Smooth muscle cell (in vitro differentiated cells): ENCODE data around the gene KCTD5. TPM values are rescaled to one million over a fixed set of nuclear protein-coding genes. Genes with fewer than 3 reads are reported as not detected.
"Not testable (repeated sequence)": the region's sequence is repeated elsewhere in the genome, so short reads cannot be mapped to it uniquely, and the experiment has no call there.

Experiments used
- DNase-seq: peaks from one replicate; lab custom pipeline; 2025; ENCODE audit not compliant: unreplicated experiment; lab: John Stamatoyannopoulos, UW
- H2AFZ ChIP-seq: fragments of 200-600 bp; sonication (generic); 2 replicates; pipeline ENCODE4 v1.6.0; 2016; ENCODE audit warnings: antibody characterized with exemption, low read depth, mild to moderate bottlenecking
- H3F3A ChIP-seq: fragments of 200-600 bp; sonication (generic); 2 replicates; pipeline ENCODE4 v1.6.0; 2017; ENCODE audit warnings: antibody characterized with exemption, low read depth
- H3K27ac ChIP-seq: fragments of 200-600 bp; sonication (generic); 2 replicates; pipeline ENCODE4 v1.5.1; 2016; ENCODE audit warnings: low read depth, mild to moderate bottlenecking
- H3K27me3 ChIP-seq: fragments of 200-600 bp; sonication (generic); 2 replicates; pipeline ENCODE4 v1.6.1; 2016; ENCODE audit warnings: low read depth, mild to moderate bottlenecking
- H3K36me3 ChIP-seq: fragments of 200-600 bp; sonication (generic); 2 replicates; pipeline ENCODE4 v1.5.1; 2016; ENCODE audit warnings: low read depth
- H3K4me1 ChIP-seq: fragments of 200-600 bp; sonication (generic); 2 replicates; pipeline ENCODE4 v1.5.1; 2016; ENCODE audit warnings: low read depth
- H3K4me2 ChIP-seq: fragments of 200-600 bp; sonication (generic); 2 replicates; pipeline ENCODE4 v1.6.0; 2016; ENCODE audit warnings: mild to moderate bottlenecking
- H3K4me3 ChIP-seq: fragments of 200-600 bp; sonication (generic); 2 replicates; pipeline ENCODE4 v1.5.1; 2016; ENCODE audit warnings: mild to moderate bottlenecking
- H3K79me2 ChIP-seq: fragments of 200-600 bp; sonication (generic); 2 replicates; pipeline ENCODE4 v1.6.0; 2016; ENCODE audit warnings: low read depth, mild to moderate bottlenecking
- H3K9ac ChIP-seq: fragments of 200-600 bp; sonication (generic); 2 replicates; pipeline ENCODE4 v1.6.0; 2016; ENCODE audit warnings: low read depth
- H3K9me3 ChIP-seq: fragments of 200-600 bp; sonication (generic); replicated peaks from 2 replicates; pipeline ENCODE4 v1.5.1; 2016; ENCODE audit warnings: low read depth
- H4K20me1 ChIP-seq: fragments of 200-600 bp; sonication (generic); 2 replicates; pipeline ENCODE4 v1.6.0; 2016; ENCODE audit warnings: low read depth
- WGBS: methylation state at CpG from one replicate; pipeline ENCODE4 v1.1.7; 2016; ENCODE audit warnings: low lambda C conversion rate; 5-methylcytosine and 5-hydroxymethylcytosine counted together
- polyA plus RNA-seq: library from polyadenylated mRNA; unstranded; fragments of >200 nt; fragmentation: Nextera tagmentation; extraction: Ambion mirVana; gene quantifications from 2 replicates; pipeline ENCODE4 v1.2.1, GENCODE V29; 2016
- total RNA-seq: library from RNA; depleted of rRNA; stranded (reverse); fragments of >200 nt; gene quantifications from 2 replicates; pipeline ENCODE4 v1.2.3, GENCODE V29; 2014
- TF ChIP-seq, protein P1 (sequence below): fragments of 200-600 bp; sonication (generic); IDR thresholded peaks from 2 replicates; pipeline ENCODE4 v1.5.1; 2017; ENCODE audit warnings: borderline replicate concordance, mild to moderate bottlenecking, antibody characterized with exemption; ENCODE audit not compliant: insufficient read depth, poor library complexity, severe bottlenecking

The KCTD5 gene
- total and polyA plus RNA-seq, 2 experiments from 2014 or later, result 35.5 to 38.2 TPM

DNA sequence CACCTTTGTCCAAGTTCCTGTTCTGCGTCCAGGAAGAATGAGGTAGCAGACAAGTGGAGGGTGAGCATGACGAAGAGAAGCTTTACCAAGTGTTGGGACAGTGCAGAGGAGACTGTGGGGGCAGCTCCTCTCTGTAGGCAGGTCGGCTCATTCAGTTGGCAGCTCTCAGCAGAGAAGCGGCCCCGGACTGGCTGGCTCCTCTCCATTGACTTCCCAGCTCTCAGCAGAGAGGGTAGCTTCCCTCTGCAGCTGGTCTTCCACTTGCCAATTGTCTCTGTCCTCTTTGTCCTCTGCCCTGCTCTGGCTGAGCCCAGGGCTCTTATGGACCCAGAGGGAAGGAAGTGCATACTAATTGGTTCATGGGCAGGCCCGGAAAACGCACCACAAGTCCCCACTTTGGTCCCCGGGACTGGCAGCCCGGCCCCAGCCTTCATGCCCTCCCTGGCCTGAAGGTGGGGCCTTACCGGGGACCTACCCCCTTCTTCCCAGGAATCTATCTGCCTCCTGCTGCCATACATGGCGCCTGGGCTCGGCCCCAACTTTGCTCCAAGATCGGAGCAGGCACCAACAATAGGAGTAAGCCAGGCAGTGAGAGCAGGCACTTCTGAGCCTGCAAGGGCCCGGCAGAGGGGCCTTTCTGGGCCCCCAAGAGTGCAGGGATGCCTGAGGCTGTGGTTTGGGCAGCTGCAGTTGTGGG, 10.1 kb downstream of the KCTD5 start:
- no peaks in the 10 kb centered on the region for H3K9me3 ChIP-seq
- H3K4me3 ChIP-seq, result no peak overlapping the region
- no peaks in the 10 kb centered on the region for H3K27me3 ChIP-seq
- H2AFZ ChIP-seq, result no peak overlapping the region
- no peak overlapping the region for H3K9ac ChIP-seq
- peaks cover 57% of the 10 kb centered on the region for H4K20me1 ChIP-seq
- H3K27ac ChIP-seq, result no peak overlapping the region
- no peaks in the 10 kb centered on the region for H3K36me3 ChIP-seq
- no peaks in the 10 kb centered on the region for H3F3A ChIP-seq
- no peak overlapping the region for H3K4me2 ChIP-seq
- H3K4me1 ChIP-seq, result no peaks in the 10 kb centered on the region
- WGBS, result 95% methylated on average over 14 of the region's 14 CpGs
- peaks cover 34% of the 10 kb centered on the region for H3K79me2 ChIP-seq
- TF ChIP-seq, protein P1, sequence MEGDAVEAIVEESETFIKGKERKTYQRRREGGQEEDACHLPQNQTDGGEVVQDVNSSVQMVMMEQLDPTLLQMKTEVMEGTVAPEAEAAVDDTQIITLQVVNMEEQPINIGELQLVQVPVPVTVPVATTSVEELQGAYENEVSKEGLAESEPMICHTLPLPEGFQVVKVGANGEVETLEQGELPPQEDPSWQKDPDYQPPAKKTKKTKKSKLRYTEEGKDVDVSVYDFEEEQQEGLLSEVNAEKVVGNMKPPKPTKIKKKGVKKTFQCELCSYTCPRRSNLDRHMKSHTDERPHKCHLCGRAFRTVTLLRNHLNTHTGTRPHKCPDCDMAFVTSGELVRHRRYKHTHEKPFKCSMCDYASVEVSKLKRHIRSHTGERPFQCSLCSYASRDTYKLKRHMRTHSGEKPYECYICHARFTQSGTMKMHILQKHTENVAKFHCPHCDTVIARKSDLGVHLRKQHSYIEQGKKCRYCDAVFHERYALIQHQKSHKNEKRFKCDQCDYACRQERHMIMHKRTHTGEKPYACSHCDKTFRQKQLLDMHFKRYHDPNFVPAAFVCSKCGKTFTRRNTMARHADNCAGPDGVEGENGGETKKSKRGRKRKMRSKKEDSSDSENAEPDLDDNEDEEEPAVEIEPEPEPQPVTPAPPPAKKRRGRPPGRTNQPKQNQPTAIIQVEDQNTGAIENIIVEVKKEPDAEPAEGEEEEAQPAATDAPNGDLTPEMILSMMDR, result no peak
- DNase-seq, result no peak

DNA sequence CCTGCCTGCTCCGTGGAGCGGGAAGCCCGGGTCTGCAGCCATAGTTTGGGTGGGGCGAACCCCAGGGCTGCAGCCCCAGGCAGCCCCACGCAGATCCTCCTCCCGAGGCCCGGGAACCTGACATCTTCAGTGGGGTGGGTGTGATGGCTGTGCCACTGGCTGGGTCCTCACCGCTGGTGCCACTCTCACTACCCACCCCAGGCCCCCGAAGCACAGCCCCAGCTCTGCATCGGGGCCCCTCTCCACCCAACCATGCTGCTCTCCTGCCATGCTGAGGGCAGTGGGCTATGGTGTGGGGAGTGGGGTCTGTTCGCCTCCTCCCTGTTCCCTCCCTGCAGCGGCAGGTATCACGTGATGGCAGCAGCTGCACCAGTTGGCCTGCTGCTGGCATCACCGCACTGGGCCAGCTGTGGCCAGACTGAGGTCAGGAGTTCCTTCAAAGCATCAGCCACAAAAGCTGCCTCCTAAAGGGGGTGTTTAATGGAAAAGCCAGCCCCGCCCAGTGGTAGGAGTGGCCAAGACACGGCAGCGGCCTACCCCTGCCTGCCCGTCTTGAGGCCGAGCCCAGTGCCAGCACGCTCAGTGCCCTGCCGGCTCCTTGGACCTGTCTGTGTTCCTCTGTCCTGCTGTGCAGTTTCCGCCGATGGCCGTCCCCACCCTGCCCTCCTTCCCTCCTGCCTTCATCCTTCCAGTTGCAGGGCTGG, 10.8 kb downstream of the KCTD5 start:
- H3K9ac ChIP-seq, result no peak overlapping the region

DNA sequence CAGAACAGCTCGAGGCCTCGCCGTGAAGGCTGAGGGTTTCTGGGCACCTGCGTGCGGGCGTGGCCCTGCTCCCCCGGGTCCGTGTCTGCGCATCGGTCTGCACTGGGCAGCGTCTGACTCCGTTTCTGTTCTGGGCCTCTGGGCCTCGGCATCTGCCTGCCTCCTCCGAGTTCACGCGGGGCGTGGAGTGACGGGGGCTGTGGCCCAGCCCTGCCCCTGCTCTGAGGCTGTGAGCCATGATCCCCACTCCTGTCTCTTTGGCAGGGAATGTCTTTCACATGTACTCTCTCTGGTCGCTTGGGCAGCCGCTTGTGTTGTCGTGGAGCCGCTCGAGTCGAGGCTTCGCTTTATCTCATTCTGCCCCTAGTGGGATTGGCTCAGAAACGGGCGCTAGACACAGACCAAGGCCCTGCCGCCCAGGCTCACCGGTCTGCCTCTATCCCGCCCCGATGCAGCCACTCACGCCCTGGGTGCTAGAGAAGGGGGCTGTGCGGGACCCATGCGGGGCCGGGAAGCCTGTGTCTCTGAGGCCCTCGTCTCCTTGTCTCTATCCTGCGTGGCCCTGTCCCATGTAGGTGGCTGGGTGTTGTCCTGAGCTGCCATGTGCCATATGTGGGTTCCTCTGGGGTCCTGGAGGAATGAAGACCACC, 14.4 kb downstream of the KCTD5 start:
- not testable (repeated sequence) for DNase-seq, H3K9me3 ChIP-seq, H2AFZ ChIP-seq, H3K4me3 ChIP-seq, H3K36me3 ChIP-seq, H3K27ac ChIP-seq, H3K4me2 ChIP-seq, H3K27me3 ChIP-seq, H3F3A ChIP-seq, H3K9ac ChIP-seq, H3K4me1 ChIP-seq
- H4K20me1 ChIP-seq, result peaks cover 52% of the 10 kb centered on the region
- WGBS, result 96% methylated on average over 32 of the region's 37 CpGs
- H3K79me2 ChIP-seq, result peaks cover 12% of the 10 kb centered on the region

More for the DNA sequence above, 10.8 kb downstream of the KCTD5 start:
- no peak overlapping the region for H2AFZ ChIP-seq
- no peak overlapping the region for H3K4me2 ChIP-seq
- no peaks in the 10 kb centered on the region for H3K4me1 ChIP-seq
- no peaks in the 10 kb centered on the region for H3K27me3 ChIP-seq
- H3F3A ChIP-seq, result no peaks in the 10 kb centered on the region
- no peaks in the 10 kb centered on the region for H3K36me3 ChIP-seq
- no peak overlapping the region for H3K27ac ChIP-seq
- DNase-seq, result no peak
- H3K9me3 ChIP-seq, result no peaks in the 10 kb centered on the region
- H3K79me2 ChIP-seq, result peaks cover 27% of the 10 kb centered on the region
- TF ChIP-seq, protein P1, result no peak
- whole genome bisulfite sequencing, result 93% methylated on average over 24 of the region's 24 CpGs
- no peak overlapping the region for H3K4me3 ChIP-seq
- peaks cover 58% of the 10 kb centered on the region for H4K20me1 ChIP-seq

DNA sequence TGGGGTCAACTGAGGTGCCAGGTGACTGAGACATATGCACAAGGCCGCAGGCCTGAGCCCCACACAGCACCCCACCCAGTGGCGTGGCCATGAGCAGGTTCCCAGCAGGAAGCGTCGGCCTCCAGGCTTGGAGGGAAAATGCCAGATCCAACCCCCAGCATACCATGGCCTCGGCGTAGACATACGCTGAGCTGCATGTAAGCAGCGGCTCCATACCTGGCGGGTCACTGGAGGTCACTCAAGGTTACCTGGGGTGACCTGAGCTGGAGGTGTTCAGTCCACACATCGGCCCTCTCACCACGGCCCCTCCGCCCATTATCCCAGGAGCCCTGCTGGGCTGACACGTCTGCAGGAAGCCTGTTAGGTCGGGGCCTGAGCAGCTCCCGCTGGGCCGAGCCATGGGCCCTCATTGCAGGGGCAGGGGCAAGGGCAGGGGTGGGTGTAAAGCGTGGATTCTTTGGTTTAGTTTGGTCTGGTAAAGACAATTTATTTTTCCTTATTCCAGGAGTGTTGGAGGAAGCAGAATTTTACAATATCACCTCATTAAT, 15.2 kb downstream of the KCTD5 start:
- Histone ChIP-seq H3K9me3 (no peaks in the 10 kb centered on the region), H3K36me3 (no peaks in the 10 kb centered on the region), H3K4me3 (no peak overlapping the region), H3K27ac (no peak overlapping the region), H4K20me1 (peaks cover 45% of the 10 kb centered on the region), H3K4me1 (no peaks in the 10 kb centered on the region), H3K4me2 (no peak overlapping the region), H3K79me2 (peaks cover 5% of the 10 kb centered on the region), H3K9ac (no peak overlapping the region), H3F3A (no peaks in the 10 kb centered on the region), H3K27me3 (no peaks in the 10 kb centered on the region), H2AFZ (no peak overlapping the region)
- 96% methylated on average over 17 of the region's 17 CpGs for WGBS
- TF ChIP-seq, protein P1, result no peak
- no peak for DNase-seq
